Measurements from ENCODE around the gene SNX19.
"Not testable (repeated sequence)": the region's sequence is repeated elsewhere in the genome, so short reads cannot be mapped to it uniquely, and the experiment has no call there.

The SNX19 gene

GRCh38 chr11:130916238-130916855 lies at the start of gene SNX19:
Gene SNX19, minus strand, starts transcription at chr11:130916479. Its CDS starts 540 bp downstream, at chr11:130915939.
- Histone ChIP-seq H3K27me3 (ENCODE audit: control insufficient read depth, insufficient read depth, low read length) (no peaks in the 10 kb centered on the region), H3K9ac (ENCODE audit: low read length) (peak within 1 kb of the TSS; percentile 86), H3K4me3 (ENCODE audit: low read length) (peak within 1 kb of the TSS; percentile 92), H3K27ac (ENCODE audit: low read depth, low read length) (peak within 1 kb of the TSS; percentile 90), H3K4me1 (ENCODE audit: control insufficient read depth, insufficient read depth, low read length) (peaks cover 8% of the 10 kb centered on the region), H3K36me3 (ENCODE audit: control insufficient read depth, insufficient read depth, low read length) (no peaks in the 10 kb centered on the region)

GRCh38 chr11:130964058-130964792 lies 47.9 kb upstream of the SNX19 start:
- no peaks in the 10 kb centered on the region for H3K36me3 ChIP-seq (ENCODE audit: control insufficient read depth, insufficient read depth, low read length)
- no peak overlapping the region for H3K4me3 ChIP-seq (ENCODE audit: low read length)
- no peaks in the 10 kb centered on the region for H3K4me1 ChIP-seq (ENCODE audit: control insufficient read depth, insufficient read depth, low read length)
- no peak overlapping the region for H3K9ac ChIP-seq (ENCODE audit: low read length)
- H3K27me3 ChIP-seq (ENCODE audit: control insufficient read depth, insufficient read depth, low read length) = no peaks in the 10 kb centered on the region
- H3K27ac ChIP-seq (ENCODE audit: low read depth, low read length) = no peak overlapping the region

GRCh38 chr11:130947889-130948288 lies 31.6 kb upstream of the SNX19 start:
- H3K4me3 ChIP-seq (ENCODE audit: low read length) = no peak overlapping the region

GRCh38 chr11:130947481-130947880 lies 31.2 kb upstream of the SNX19 start:
- H3K4me1 ChIP-seq (ENCODE audit: control insufficient read depth, insufficient read depth, low read length) = no peaks in the 10 kb centered on the region
- H3K9ac ChIP-seq (ENCODE audit: low read length) = no peak overlapping the region
- no peak overlapping the region for H3K27ac ChIP-seq (ENCODE audit: low read depth, low read length)
- H3K36me3 ChIP-seq (ENCODE audit: control insufficient read depth, insufficient read depth, low read length) = no peaks in the 10 kb centered on the region
- no peaks in the 10 kb centered on the region for H3K27me3 ChIP-seq (ENCODE audit: control insufficient read depth, insufficient read depth, low read length)
- H3K4me3 ChIP-seq (ENCODE audit: low read length) = no peak overlapping the region

More at GRCh38 chr11:130947889-130948288, 31.6 kb upstream of the SNX19 start:
- Histone ChIP-seq H3K4me1 (ENCODE audit: control insufficient read depth, insufficient read depth, low read length) (no peaks in the 10 kb centered on the region), H3K27me3 (ENCODE audit: control insufficient read depth, insufficient read depth, low read length) (no peaks in the 10 kb centered on the region), H3K27ac (ENCODE audit: low read depth, low read length) (no peak overlapping the region), H3K36me3 (ENCODE audit: control insufficient read depth, insufficient read depth, low read length) (no peaks in the 10 kb centered on the region), H3K9ac (ENCODE audit: low read length) (no peak overlapping the region)

GRCh38 chr11:130947058-130947457 lies 30.8 kb upstream of the SNX19 start:
- no peaks in the 10 kb centered on the region for H3K27me3 ChIP-seq (ENCODE audit: control insufficient read depth, insufficient read depth, low read length)
- H3K27ac ChIP-seq (ENCODE audit: low read depth, low read length) = no peak overlapping the region
- no peak overlapping the region for H3K9ac ChIP-seq (ENCODE audit: low read length)
- no peak overlapping the region for H3K4me3 ChIP-seq (ENCODE audit: low read length)
- H3K36me3 ChIP-seq (ENCODE audit: control insufficient read depth, insufficient read depth, low read length) = no peaks in the 10 kb centered on the region
- no peaks in the 10 kb centered on the region for H3K4me1 ChIP-seq (ENCODE audit: control insufficient read depth, insufficient read depth, low read length)

GRCh38 chr11:130945896-130946295 lies 29.6 kb upstream of the SNX19 start:
- Histone ChIP-seq H3K27ac (ENCODE audit: low read depth, low read length) (no peak overlapping the region), H3K9ac (ENCODE audit: low read length) (no peak overlapping the region), H3K27me3 (ENCODE audit: control insufficient read depth, insufficient read depth, low read length) (no peaks in the 10 kb centered on the region), H3K4me1 (ENCODE audit: control insufficient read depth, insufficient read depth, low read length) (no peaks in the 10 kb centered on the region), H3K36me3 (ENCODE audit: control insufficient read depth, insufficient read depth, low read length) (no peaks in the 10 kb centered on the region), H3K4me3 (ENCODE audit: low read length) (no peak overlapping the region)

GRCh38 chr11:130940706-130941105 lies 24.4 kb upstream of the SNX19 start:
- Histone ChIP-seq H3K27ac (ENCODE audit: low read depth, low read length) (no peak overlapping the region), H3K4me3 (ENCODE audit: low read length) (no peak overlapping the region), H3K27me3 (ENCODE audit: control insufficient read depth, insufficient read depth, low read length) (no peaks in the 10 kb centered on the region), H3K9ac (ENCODE audit: low read length) (no peak overlapping the region), H3K4me1 (ENCODE audit: control insufficient read depth, insufficient read depth, low read length) (no peaks in the 10 kb centered on the region), H3K36me3 (ENCODE audit: control insufficient read depth, insufficient read depth, low read length) (no peaks in the 10 kb centered on the region)

GRCh38 chr11:130937051-130937450 lies 20.8 kb upstream of the SNX19 start:
- no peaks in the 10 kb centered on the region for H3K4me1 ChIP-seq (ENCODE audit: control insufficient read depth, insufficient read depth, low read length)
- H3K4me3 ChIP-seq (ENCODE audit: low read length) = no peak overlapping the region
- no peak overlapping the region for H3K9ac ChIP-seq (ENCODE audit: low read length)
- no peaks in the 10 kb centered on the region for H3K27me3 ChIP-seq (ENCODE audit: control insufficient read depth, insufficient read depth, low read length)
- no peak overlapping the region for H3K27ac ChIP-seq (ENCODE audit: low read depth, low read length)
- H3K36me3 ChIP-seq (ENCODE audit: control insufficient read depth, insufficient read depth, low read length) = no peaks in the 10 kb centered on the region

GRCh38 chr11:130932086-130932712 lies 15.9 kb upstream of the SNX19 start:
- Histone ChIP-seq H3K36me3 (ENCODE audit: control insufficient read depth, insufficient read depth, low read length) (no peaks in the 10 kb centered on the region), H3K27me3 (ENCODE audit: control insufficient read depth, insufficient read depth, low read length) (no peaks in the 10 kb centered on the region), H3K27ac (ENCODE audit: low read depth, low read length) (no peak overlapping the region), H3K4me3 (ENCODE audit: low read length) (no peak overlapping the region), H3K9ac (ENCODE audit: low read length) (no peak overlapping the region), H3K4me1 (ENCODE audit: control insufficient read depth, insufficient read depth, low read length) (no peaks in the 10 kb centered on the region)

GRCh38 chr11:130924750-130925149 lies 8.5 kb upstream of the SNX19 start:
- Histone ChIP-seq H3K4me1 (ENCODE audit: control insufficient read depth, insufficient read depth, low read length) (no peaks in the 10 kb centered on the region), H3K4me3 (ENCODE audit: low read length) (no peak overlapping the region), H3K27ac (ENCODE audit: low read depth, low read length) (no peak overlapping the region), H3K27me3 (ENCODE audit: control insufficient read depth, insufficient read depth, low read length) (no peaks in the 10 kb centered on the region), H3K9ac (ENCODE audit: low read length) (no peak overlapping the region), H3K36me3 (ENCODE audit: control insufficient read depth, insufficient read depth, low read length) (no peaks in the 10 kb centered on the region)

GRCh38 chr11:130920612-130921011 lies 4.3 kb upstream of the SNX19 start:
- not testable (repeated sequence) for H3K27me3 ChIP-seq (ENCODE audit: control insufficient read depth, insufficient read depth, low read length); H3K9ac ChIP-seq (ENCODE audit: low read length); H3K4me3 ChIP-seq (ENCODE audit: low read length); H3K27ac ChIP-seq (ENCODE audit: low read depth, low read length); H3K4me1 ChIP-seq (ENCODE audit: control insufficient read depth, insufficient read depth, low read length); H3K36me3 ChIP-seq (ENCODE audit: control insufficient read depth, insufficient read depth, low read length)

- Histone ChIP-seq H3K4me1 (ENCODE audit: control insufficient read depth, insufficient read depth, low read length) (peaks cover 8% of the 10 kb centered on the region), H3K27ac (ENCODE audit: low read depth, low read length) (no peak overlapping the region), H3K4me3 (ENCODE audit: low read length) (no peak overlapping the region), H3K27me3 (ENCODE audit: control insufficient read depth, insufficient read depth, low read length) (no peaks in the 10 kb centered on the region), H3K9ac (ENCODE audit: low read length) (no peak overlapping the region), H3K36me3 (ENCODE audit: control insufficient read depth, insufficient read depth, low read length) (no peaks in the 10 kb centered on the region)
These were observed 1.8 kb upstream of the SNX19 start for GRCh38 chr11:130918081-130918480.

Measured in rectal smooth muscle tissue (tissue), 1 donor.